ENCODE measurements around the gene SLC26A4.

SLC26A4 gene

GRCh38 chr7:107661081-107661864 is 645 bp downstream of the SLC26A4 start:
- no peak for DNase-seq (ENCODE audit: low spot score)

DNA sequence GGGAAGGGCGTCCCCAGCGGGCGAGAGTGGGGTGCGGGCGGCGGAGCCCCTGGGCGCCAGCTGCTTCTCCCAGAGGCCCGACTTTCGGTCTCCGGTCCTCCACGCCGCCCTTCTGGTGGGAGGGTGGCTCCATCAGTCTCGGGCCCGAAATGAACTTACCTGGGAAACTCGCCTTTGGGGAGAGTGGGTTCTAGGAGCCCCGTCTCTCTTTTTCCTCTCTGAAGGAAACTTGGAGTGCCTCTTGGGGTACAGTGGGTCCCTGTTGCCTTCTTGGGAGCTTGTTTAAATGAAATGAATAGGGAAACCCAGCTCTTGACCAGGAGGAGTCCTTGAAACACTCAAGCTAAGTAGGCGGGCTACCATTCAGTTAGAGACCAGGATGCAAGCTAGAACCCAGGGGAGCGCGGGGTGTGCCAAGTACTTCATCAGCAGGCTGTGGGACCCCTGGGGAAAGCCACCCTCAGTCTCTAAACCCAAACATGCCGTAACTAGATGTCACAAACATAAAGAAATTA is 1.3 kb downstream of the SLC26A4 start:
- DNase-seq (ENCODE audit: low spot score), result no peak

GRCh38 chr7:107663196-107663595 is 2.6 kb downstream of the SLC26A4 start:
- DNase-seq (ENCODE audit: low spot score), result no peak

DNA sequence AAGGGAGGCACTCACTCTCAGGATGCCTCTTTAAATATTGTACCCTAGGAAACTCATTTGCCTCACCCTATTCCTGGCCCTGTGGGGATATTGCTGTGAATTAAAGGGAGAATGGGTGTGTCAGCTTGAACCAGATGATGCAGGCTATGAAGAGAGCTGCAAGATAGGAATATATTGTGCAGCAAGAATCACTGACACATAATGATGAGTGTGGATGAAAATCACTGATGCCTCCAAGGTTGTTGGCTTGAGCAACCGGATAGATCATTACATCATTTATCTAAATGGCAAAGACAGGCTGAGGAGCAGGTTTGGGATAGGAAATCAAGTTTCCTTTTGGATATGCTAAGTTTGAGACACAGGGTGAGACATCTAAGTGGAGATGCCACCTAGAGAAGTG is 6.2 kb downstream of the SLC26A4 start:
- no peak for DNase-seq (ENCODE audit: low spot score)

DNA sequence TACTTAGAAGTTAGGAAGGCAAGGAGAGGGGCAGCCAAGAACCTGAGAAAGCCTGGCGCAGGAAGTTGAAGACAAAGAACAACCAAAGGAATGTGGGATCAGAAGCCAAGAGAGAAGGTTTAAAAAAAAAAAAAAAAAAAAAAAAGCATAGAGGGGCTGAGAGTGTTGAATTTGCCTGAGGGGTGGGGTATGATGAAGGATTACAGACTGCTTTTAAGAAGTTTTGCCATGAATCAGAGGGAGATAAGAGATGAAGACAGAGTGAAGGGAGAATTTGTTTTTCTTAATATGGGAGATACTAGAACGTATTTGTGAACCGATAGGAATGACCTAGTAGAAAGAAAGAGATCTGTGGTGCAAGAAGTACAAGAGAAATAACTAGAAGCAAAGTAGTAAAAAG is 6.7 kb downstream of the SLC26A4 start:
- no peak for DNase-seq (ENCODE audit: low spot score)

DNA sequence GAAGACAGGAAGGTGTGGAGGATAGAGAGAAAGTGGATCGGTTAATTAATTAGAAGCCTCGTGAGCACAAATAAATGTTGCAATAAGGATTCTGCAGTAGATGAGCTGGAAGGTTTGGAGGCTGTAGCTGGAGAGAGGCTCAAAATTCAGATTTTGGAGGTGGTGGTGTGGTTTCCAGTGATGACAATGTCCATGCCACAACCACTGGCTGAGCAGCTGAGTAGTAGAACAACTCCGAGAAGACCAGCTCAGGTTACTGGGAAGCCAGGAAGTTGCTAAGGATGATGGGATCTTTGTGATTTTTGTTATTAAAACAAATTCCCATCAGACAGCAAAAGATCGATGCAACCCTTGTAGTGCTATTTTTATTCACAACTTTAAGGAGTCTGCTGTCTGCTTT is 7.7 kb downstream of the SLC26A4 start:
- no peak for DNase-seq (ENCODE audit: low spot score)

- DNase-seq (ENCODE audit: low spot score), result no peak
Measured at GRCh38 chr7:107672183-107672582, 11.6 kb downstream of the SLC26A4 start.

DNA sequence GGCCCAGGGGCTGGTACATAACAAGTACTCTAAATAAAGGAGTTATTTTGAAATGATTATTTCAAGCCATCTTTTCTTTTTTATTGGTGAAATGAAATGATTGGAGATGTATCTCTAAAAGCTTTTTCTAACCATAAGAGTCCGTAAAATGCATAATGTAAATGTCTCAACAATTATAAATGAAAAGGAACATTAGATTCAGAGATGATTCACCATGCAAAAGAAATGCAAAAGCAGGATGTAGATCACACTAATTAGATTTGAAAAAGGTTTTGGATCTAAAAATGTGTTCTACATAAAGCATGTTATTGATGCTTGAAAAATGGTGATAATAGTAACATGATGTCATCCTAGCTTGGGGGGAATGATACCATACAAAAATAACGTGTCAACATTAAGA is 15.6 kb downstream of the SLC26A4 start:
- no peak for DNase-seq (ENCODE audit: low spot score)

DNA sequence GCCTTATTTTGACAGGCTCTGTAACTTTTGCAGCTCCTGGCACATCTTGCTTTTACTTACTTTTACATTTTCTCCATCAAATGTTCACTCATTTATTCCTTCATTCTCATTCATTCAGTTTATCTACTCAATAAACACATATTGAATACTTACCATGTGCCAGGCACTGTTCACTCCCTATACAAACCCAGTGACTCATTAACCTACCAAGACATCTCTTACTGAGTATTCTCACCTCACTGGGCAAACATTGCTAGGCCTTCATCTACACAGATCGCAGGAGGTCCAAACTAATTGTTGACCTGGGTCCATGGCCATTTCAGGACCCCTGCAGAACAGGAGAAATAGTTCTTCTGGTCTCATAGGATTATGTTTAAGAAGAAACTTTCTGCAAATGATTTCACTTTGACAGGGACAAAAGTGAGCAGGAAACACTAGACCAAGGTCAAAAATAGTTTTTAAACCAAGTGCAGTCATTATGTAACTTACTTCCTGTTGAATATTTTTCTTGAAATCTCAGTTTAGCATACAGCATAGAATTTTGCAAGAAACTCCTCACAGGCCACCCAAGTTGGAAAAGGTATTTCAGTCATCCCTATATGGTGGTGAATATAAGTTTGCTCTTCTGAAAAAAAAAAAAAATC is 17.6 kb downstream of the SLC26A4 start:
- no peak for DNase-seq (ENCODE audit: low spot score)

GRCh38 chr7:107680478-107680877 is 19.9 kb downstream of the SLC26A4 start:
- no peak for DNase-seq (ENCODE audit: low spot score)

- DNase-seq (ENCODE audit: low spot score), result no peak
Measured at GRCh38 chr7:107682886-107683285, 22.3 kb downstream of the SLC26A4 start.

DNA sequence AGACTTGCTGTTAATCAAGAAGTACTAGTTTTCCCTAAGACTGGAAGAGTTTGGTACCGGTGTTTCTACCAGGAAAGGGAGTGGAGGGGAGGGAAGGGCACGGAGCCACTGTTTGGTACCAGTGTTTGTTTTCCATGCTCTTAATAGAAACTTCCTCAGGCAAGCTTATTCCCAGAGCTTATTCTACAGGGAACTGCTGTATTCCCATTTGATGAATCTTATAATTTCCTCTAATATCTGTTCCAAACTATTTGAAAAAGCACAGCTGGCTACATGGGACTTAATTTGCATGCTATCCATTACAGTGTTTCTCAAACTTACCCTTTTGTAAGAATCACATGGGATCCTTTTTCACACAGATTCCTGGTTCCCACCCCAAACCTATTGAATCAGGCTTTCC is 23.7 kb downstream of the SLC26A4 start:
- no peak for DNase-seq (ENCODE audit: low spot score)

GRCh38 chr7:107684947-107685463 is 24.4 kb downstream of the SLC26A4 start:
- DNase-seq (ENCODE audit: low spot score), result no peak

DNA sequence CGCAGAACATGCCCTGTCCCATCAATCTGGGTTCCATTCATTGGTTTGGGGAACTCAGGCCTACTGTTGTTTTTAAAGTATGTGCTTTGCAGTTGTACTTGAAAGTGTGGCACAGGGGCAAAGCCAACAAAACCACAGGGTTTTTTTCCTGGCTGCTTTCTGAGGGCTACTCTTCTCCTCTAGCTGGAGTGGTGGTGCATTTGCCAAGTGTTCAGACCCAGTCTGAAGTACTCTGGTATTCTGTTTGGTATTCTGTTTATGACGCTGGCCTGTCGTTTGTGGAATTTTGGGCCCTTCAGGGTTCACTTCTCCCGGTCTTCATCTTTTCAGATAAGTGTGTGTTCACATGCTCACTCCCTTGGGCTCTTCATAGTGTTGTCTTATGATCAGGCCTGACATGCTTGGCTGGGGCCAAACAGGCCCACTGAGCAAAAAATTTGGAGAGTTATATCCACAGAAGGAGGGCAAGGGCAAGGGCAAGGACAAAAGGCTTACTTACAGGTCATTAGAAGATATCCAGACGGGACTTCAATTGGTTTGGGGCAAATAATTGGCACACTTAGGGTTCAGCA is 26.3 kb downstream of the SLC26A4 start:
- DNase-seq (ENCODE audit: low spot score), result no peak

- DNase-seq (ENCODE audit: low spot score), result no peak
Measured at GRCh38 chr7:107687656-107688055, 27.0 kb downstream of the SLC26A4 start.

DNA sequence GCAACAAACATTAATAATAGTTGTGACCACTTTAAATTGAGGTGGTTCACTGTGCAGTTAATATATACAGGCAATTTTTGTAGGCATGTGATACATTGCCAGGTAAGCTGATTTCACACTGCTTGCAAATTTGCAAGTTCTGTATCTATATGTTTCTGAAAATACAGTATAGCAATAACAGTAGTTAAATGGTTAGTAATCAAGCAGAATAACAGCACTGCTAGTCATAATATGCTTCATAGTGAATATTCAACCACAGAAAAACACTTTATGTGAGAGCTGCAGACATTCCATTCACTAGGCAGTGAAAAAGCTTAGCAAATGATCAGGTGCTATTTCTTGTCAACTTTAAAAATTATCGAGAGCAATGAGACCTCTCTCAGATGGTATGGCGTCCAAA is 28.9 kb downstream of the SLC26A4 start:
- DNase-seq (ENCODE audit: low spot score), result no peak

DNA sequence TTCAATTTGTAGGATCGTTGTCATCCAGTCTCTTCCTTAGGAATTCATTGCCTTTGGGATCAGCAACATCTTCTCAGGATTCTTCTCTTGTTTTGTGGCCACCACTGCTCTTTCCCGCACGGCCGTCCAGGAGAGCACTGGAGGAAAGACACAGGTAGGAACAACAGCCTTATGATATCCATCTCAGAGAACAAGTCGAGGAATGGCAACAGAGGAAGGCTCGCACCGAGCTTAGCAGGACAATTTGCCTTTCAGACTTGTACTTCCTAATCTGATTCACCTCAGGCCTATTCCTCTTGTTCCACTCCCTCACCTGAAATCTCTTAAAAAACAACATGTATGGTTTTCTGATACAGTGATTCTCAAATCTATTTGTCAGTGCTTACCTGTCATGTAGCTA is 29.5 kb downstream of the SLC26A4 start:
- DNase-seq (ENCODE audit: low spot score), result no peak

- DNase-seq (ENCODE audit: low spot score), result no peak
Measured at GRCh38 chr7:107690611-107691010, 30.0 kb downstream of the SLC26A4 start.

DNA sequence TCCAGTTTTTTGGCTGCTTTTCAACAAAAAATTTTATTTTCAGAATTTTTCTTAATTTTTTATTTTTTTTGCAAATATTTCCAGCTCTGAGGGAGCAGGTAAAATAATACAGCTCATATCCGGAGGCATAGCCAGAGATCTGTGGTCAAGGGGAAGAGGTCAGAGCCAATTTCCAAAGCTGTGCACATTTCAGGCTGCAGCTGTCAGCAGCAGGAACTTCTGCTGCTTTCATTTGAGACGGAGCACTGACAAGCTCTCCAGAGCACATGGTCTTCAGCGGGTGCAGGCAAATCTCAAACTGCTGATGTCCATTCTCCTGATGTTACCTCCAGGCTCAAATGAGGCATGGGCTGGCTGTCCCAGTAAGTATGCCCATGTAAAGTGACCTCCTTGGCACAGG is 31.1 kb downstream of the SLC26A4 start:
- no peak for DNase-seq (ENCODE audit: low spot score)

DNA sequence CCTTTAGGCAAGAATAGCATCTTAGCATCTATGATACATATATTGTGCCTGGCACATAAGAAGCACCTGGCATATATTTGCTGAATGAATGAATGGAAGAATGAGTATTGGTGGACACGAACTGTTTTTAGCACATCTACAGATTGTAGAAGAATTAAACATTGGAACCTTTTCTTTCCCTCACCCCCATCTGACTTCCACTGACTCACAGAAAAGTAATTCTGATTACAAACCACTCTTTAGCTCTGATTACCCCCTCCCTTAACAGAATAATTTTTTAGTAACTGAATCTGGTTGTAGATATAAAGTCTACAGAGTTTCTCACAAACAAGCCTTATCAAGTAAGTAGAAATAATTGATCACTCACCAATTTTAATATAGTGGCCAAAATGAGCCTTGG is 31.9 kb downstream of the SLC26A4 start:
- no peak for DNase-seq (ENCODE audit: low spot score)

DNA sequence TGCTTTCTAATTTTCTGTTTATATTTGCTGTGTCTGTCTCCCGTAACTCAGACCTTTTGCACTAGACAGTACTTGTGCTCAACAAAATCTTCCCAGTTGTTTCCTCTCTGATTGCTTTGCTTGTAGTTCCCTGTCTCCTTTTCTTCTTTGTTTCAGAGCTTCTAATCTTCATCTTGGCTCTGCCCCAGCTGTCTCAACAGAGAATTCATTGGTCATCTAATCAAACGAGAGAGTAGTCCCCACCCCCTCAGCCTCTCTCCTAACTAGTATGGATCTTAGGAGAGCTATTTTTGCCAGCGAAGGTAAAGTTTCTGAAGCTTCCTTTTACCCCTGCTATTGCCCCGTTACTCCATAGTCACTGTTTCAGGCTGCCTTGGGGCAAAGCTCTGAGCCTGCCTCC is 32.8 kb downstream of the SLC26A4 start:
- DNase-seq (ENCODE audit: low spot score), result no peak

- no peak for DNase-seq (ENCODE audit: low spot score)
Measured at GRCh38 chr7:107694386-107694785, 33.8 kb downstream of the SLC26A4 start.

DNA sequence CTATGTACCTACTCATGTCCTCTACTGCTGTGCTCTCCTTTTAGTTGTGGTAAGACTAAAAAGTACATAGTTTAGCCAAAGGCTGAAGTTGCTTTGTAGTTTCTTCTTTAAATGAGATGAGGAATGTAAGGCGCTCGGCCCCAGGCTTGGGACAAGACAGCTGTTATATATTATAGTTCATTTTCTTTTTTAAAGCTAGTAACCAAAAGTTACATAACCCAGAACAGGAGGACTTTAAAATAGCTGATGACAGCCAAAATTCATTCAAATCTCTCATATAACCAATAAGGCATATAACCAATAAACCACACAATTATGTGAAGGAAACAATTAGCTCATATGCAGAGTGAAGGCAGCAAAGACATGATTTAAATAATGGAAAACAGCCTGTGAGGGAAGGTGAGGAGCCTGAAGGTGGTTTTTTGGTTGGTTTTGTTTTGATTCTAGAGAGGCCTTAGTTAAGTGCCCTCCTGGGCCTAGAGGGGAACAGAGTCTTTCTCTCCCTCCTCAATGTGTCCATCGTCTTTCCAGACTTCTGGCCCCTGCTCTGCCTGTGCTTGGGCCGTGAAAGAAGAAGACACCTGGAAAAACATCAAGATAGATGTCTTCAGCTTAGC is 35.8 kb downstream of the SLC26A4 start:
- no peak for DNase-seq (ENCODE audit: low spot score)

All from hematopoietic multipotent progenitor cell treated with erythropoietin and hydrocortisone succinate and interleukin-3 and kit ligand, for 15 days (in vitro differentiated cells).